H1 (cell line): ENCODE data around the gene CTNNA3. TPM values are rescaled to one million over a fixed set of nuclear protein-coding genes. Genes with fewer than 3 reads are reported as not detected.

Experiments used
- CEBPB ChIP-seq: IDR thresholded peaks from 2 replicates; pipeline ENCODE4 v1.6.1; 2012; ENCODE audit warnings: low read depth, low read length
- CHD7 ChIP-seq: fragments of 300-600 bp; sonication (generic); IDR thresholded peaks from 2 replicates; pipeline ENCODE4 v1.7.1; 2012; ENCODE audit warnings: low read length, moderate library complexity, mild to moderate bottlenecking, inconsistent platforms; ENCODE audit not compliant: insufficient replicate concordance
- HDAC2 ChIP-seq, 2 experiments: fragments of 300-600 bp in 1 of 2; sonication (generic) in 1 of 2; IDR thresholded peaks; 2 replicates each; pipeline ENCODE4 v1.6.1; 2011 to 2012; ENCODE audit warnings: low read depth in 2 of 2, low read length in 2 of 2, mild to moderate bottlenecking in 2 of 2, moderate library complexity in 2 of 2, borderline replicate concordance in 1 of 2, inconsistent platforms in 1 of 2
- JUN ChIP-seq: IDR thresholded peaks from 2 replicates; pipeline ENCODE4 v1.6.1; 2011; ENCODE audit warnings: low read depth, mild to moderate bottlenecking, improper control_type of control experiment, low read length
- JUND ChIP-seq: IDR thresholded peaks from 2 replicates; pipeline ENCODE4 v1.6.1; 2011; ENCODE audit warnings: mild to moderate bottlenecking, improper control_type of control experiment, low read length
- NRF1 ChIP-seq: IDR thresholded peaks from 2 replicates; pipeline ENCODE4 v1.6.1; 2011; ENCODE audit warnings: mild to moderate bottlenecking, low read depth, low read length, improper control_type of control experiment
- RXRA ChIP-seq: IDR thresholded peaks from 2 replicates; pipeline ENCODE4 v1.6.1; 2011; ENCODE audit warnings: low read depth, mild to moderate bottlenecking, low read length, moderate library complexity; ENCODE audit not compliant: insufficient read depth
- SP1 ChIP-seq: IDR thresholded peaks from 2 replicates; pipeline ENCODE4 v1.6.1; 2011; ENCODE audit warnings: low read depth, low read length
- SP2 ChIP-seq: IDR thresholded peaks from 2 replicates; pipeline ENCODE4 v1.6.1; 2012; ENCODE audit warnings: mild to moderate bottlenecking, low read length, inconsistent platforms
- TAF7 ChIP-seq: optimal IDR thresholded peaks from 2 replicates; pipeline ENCODE3; 2011; ENCODE audit warnings: low read depth, mild to moderate bottlenecking, inconsistent platforms, low read length, moderate library complexity, borderline replicate concordance
- polyA plus RNA-seq, 7 experiments: library from polyadenylated mRNA; depleted of rRNA in 3 of 7; stranded (reverse) in 5 of 7; unstranded in 2 of 7; fragments of >200 nt in 5 of 7; fragments of 200-250 nt in 2 of 7; gene quantifications; 1 replicate in 5 of 7; 2 replicates in 1 of 7; 4 replicates in 1 of 7; pipeline versions ENCODE4 v1.2.1 to v1.2.3, GENCODE V29; 2011 to 2013; ENCODE audit warnings: missing spikeins in 2 of 7, mixed read lengths in 2 of 7
- total RNA-seq: library from RNA; stranded (reverse); fragmentation: NEBNext Ultra II Directional; extraction: Animal tissue kit (Norgen Biotek cat#: 25700); gene quantifications from 2 replicates; pipeline ENCODE4 v1.2.1, GENCODE V29; 2021

The CTNNA3 gene
- total and polyA plus RNA-seq, 2 of the 8 experiments (the other 6 are each of a cell fraction or from before 2014, with no cell fraction given), result 1.3 to 1.5 TPM

- TF ChIP-seq CHD7 (no peak), HDAC2 (IDR thresholded peaks at IDR 0.05; ENCODE audit: borderline replicate concordance in 1 of 2, low read depth in 2 of 2, low read length in 2 of 2) (no peak), CEBPB (no peak), JUND (no peak), TAF7 (no peak), JUN (no peak), SP2 (no peak), RXRA (no peak), SP1 (no peak), NRF1 (no peak)
These were observed 438.4 kb downstream of the CTNNA3 start (continued) for GRCh38 chr10:67257427-67258144.
